H9 (cell line): ENCODE results near the gene KCNK5. TPM values are rescaled to one million over a fixed set of nuclear protein-coding genes. Genes with fewer than 3 reads are reported as not detected.

ENCODE experiments used
- DNase-seq: peaks from one replicate; pipeline ENCODE4 v3.0.0-alpha.2; 2017
- H2AFZ ChIP-seq: one replicate; pipeline ENCODE4 v1.6.1; 2013; ENCODE audit warnings: mild to moderate bottlenecking, low read length, control low read depth, moderate library complexity
- H2AK5ac ChIP-seq: 2 replicates; pipeline ENCODE4 v1.6.1; 2013; ENCODE audit warnings: low read length, control low read depth, mixed read lengths; ENCODE audit not compliant: insufficient read length
- H2BK120ac ChIP-seq: one replicate; pipeline ENCODE4 v1.6.1; 2013; ENCODE audit warnings: low read depth, mild to moderate bottlenecking, low read length, control low read depth, inconsistent platforms; ENCODE audit not compliant: poor library complexity, severe bottlenecking
- H2BK12ac ChIP-seq: 2 replicates; pipeline ENCODE4 v1.6.1; 2013; ENCODE audit warnings: low read length, control low read depth, mixed read lengths, low read depth; ENCODE audit not compliant: insufficient read length
- H2BK15ac ChIP-seq: 2 replicates; pipeline ENCODE4 v1.6.1; 2013; ENCODE audit warnings: low read depth, low read length, control low read depth
- H2BK20ac ChIP-seq: one replicate; pipeline ENCODE4 v1.6.1; 2013; ENCODE audit warnings: low read depth, mild to moderate bottlenecking, low read length, control low read depth, inconsistent platforms; ENCODE audit not compliant: poor library complexity, severe bottlenecking
- H2BK5ac ChIP-seq: 2 replicates; pipeline ENCODE4 v1.6.1; 2013; ENCODE audit warnings: low read length, control low read depth, mixed read lengths; ENCODE audit not compliant: insufficient read length
- H3K14ac ChIP-seq: 2 replicates; pipeline ENCODE4 v1.6.1; 2013; ENCODE audit warnings: low read length, control low read depth; ENCODE audit not compliant: insufficient read depth
- H3K18ac ChIP-seq: 2 replicates; pipeline ENCODE4 v1.6.1; 2013; ENCODE audit warnings: low read depth, mild to moderate bottlenecking, mixed read lengths, low read length, control low read depth; ENCODE audit not compliant: insufficient read length
- H3K23ac ChIP-seq: 2 replicates; pipeline ENCODE4 v1.6.1; 2013; ENCODE audit warnings: low read length, control low read depth, mixed read lengths, low read depth; ENCODE audit not compliant: insufficient read length
- H3K23me2 ChIP-seq: 2 replicates; pipeline ENCODE4 v1.6.1; 2013; ENCODE audit warnings: low read depth, mild to moderate bottlenecking, mixed read lengths, low read length, control low read depth; ENCODE audit not compliant: insufficient read length, poor library complexity, severe bottlenecking
- H3K27ac ChIP-seq: 2 replicates; pipeline ENCODE4 v1.5.1; 2013; ENCODE audit warnings: low read length, control low read depth, mixed read lengths, low read depth; ENCODE audit not compliant: insufficient read length
- H3K27me3 ChIP-seq: 2 replicates; pipeline ENCODE4 v1.6.1; 2013; ENCODE audit warnings: low read length, control low read depth, inconsistent platforms; ENCODE audit not compliant: insufficient read depth
- H3K4ac ChIP-seq: 2 replicates; pipeline ENCODE4 v1.6.1; 2013; ENCODE audit warnings: low read depth, mild to moderate bottlenecking, control low read depth, inconsistent platforms, low read length, moderate library complexity
- H3K4me1 ChIP-seq: 2 replicates; pipeline ENCODE4 v1.6.1; 2013; ENCODE audit warnings: low read length, control low read depth, inconsistent platforms; ENCODE audit not compliant: insufficient read depth
- H3K4me2 ChIP-seq: 2 replicates; pipeline ENCODE4 v1.6.1; 2013; ENCODE audit warnings: low read length, control low read depth, mixed read lengths; ENCODE audit not compliant: insufficient read length, insufficient read depth
- H3K56ac ChIP-seq: 2 replicates; pipeline ENCODE4 v1.6.1; 2013; ENCODE audit warnings: low read depth, mild to moderate bottlenecking, mixed read lengths, low read length, control low read depth; ENCODE audit not compliant: insufficient read length
- H3K79me1 ChIP-seq: 2 replicates; pipeline ENCODE4 v1.6.1; 2013; ENCODE audit warnings: low read depth, mild to moderate bottlenecking, moderate library complexity, low read length, control low read depth, inconsistent platforms; ENCODE audit not compliant: insufficient read depth, poor library complexity, severe bottlenecking
- H3K79me2 ChIP-seq: 2 replicates; pipeline ENCODE4 v1.6.1; 2013; ENCODE audit warnings: low read length, control low read depth, inconsistent platforms; ENCODE audit not compliant: insufficient read depth
- H3K9ac ChIP-seq: 2 replicates; pipeline ENCODE4 v1.6.1; 2013; ENCODE audit warnings: low read length, control low read depth, mixed read lengths; ENCODE audit not compliant: insufficient read length; ENCODE audit errors: extremely low read depth
- H3K9me3 ChIP-seq: one replicate; pipeline ENCODE4 v1.6.1; 2013; ENCODE audit warnings: low read depth, low read length, inconsistent platforms; ENCODE audit not compliant: control insufficient read depth
- H3T11ph ChIP-seq: one replicate; pipeline ENCODE4 v1.6.1; 2013; ENCODE audit warnings: mild to moderate bottlenecking, low read length, control low read depth, inconsistent platforms
- H4K20me1 ChIP-seq: one replicate; pipeline ENCODE4 v1.6.1; 2013; ENCODE audit not compliant: control insufficient read depth, insufficient read length, insufficient read depth
- H4K5ac ChIP-seq: 2 replicates; pipeline ENCODE4 v1.6.1; 2013; ENCODE audit warnings: low read depth, mild to moderate bottlenecking, mixed read lengths, low read length, control low read depth; ENCODE audit not compliant: insufficient read length
- H4K8ac ChIP-seq: replicated peaks from 2 replicates; pipeline ENCODE4 v1.6.1; 2013; ENCODE audit warnings: low read length, control low read depth, mixed read lengths, low read depth; ENCODE audit not compliant: insufficient read length
- H4K91ac ChIP-seq: 2 replicates; pipeline ENCODE4 v1.6.1; 2013; ENCODE audit warnings: low read depth, mild to moderate bottlenecking, moderate library complexity, mixed read lengths, low read length, control low read depth; ENCODE audit not compliant: insufficient read length
- H3K27ac Mint-ChIP-seq, 3 experiments: 2 replicates in 2 of 3; 3 replicates in 1 of 3; pipeline ENCODE4 v1.8.0; 2020 to 2021; ENCODE audit warnings: mixed read lengths in 3 of 3, mild to moderate bottlenecking in 1 of 3, moderate library complexity in 1 of 3
- H3K27me3 Mint-ChIP-seq: 2 replicates; pipeline ENCODE4 v1.8.0; 2021; ENCODE audit warnings: low read depth, mild to moderate bottlenecking, moderate library complexity, mixed read lengths
- H3K36me3 Mint-ChIP-seq, 3 experiments: 2 replicates in 2 of 3; 3 replicates in 1 of 3; pipeline ENCODE4 v1.8.0; 2020 to 2021; ENCODE audit warnings: low read depth in 3 of 3, mixed read lengths in 3 of 3; ENCODE audit not compliant: insufficient read depth in 1 of 3
- H3K4me1 Mint-ChIP-seq, 2 experiments: 2 replicates each; pipeline ENCODE4 v1.8.0; 2020; ENCODE audit warnings: mixed read lengths in 2 of 2
- H3K4me3 Mint-ChIP-seq, 2 experiments: 2 replicates in 1 of 2; 3 replicates in 1 of 2; pipeline ENCODE4 v1.8.0; 2020 to 2021; ENCODE audit warnings: mild to moderate bottlenecking in 2 of 2, mixed read lengths in 2 of 2, moderate library complexity in 1 of 2
- H3K9me3 Mint-ChIP-seq, 2 experiments: 2 replicates in 1 of 2; 3 replicates in 1 of 2; pipeline ENCODE4 v1.8.0; 2020; ENCODE audit warnings: mild to moderate bottlenecking in 2 of 2, mixed read lengths in 2 of 2, moderate library complexity in 1 of 2
- WGBS: extraction: QIAGEN DNeasy Blood & Tissue Kit; methylation state at CpG from one replicate; pipeline ENCODE4 v1.1.7; 2013; ENCODE audit warnings: missing lambda C conversion rate, low lambda C conversion rate, mixed read lengths; ENCODE audit not compliant: insufficient read length; ENCODE audit errors: extremely low coverage; 5-methylcytosine and 5-hydroxymethylcytosine counted together
- total RNA-seq: library from RNA; stranded (reverse); gene quantifications from 2 replicates; pipeline ENCODE4 v1.2.1, GENCODE V29; 2021
- TF ChIP-seq, protein P1 (sequence below): fragments of 200-600 bp; sonication (generic); conservative IDR thresholded peaks from 3 replicates; pipeline ENCODE4 v1.8.0; 2021; ENCODE audit warnings: antibody characterized with exemption, mild to moderate bottlenecking

The KCNK5 gene
- total RNA-seq, 1 experiment from 2014 or later = 30.0 TPM

DNA sequence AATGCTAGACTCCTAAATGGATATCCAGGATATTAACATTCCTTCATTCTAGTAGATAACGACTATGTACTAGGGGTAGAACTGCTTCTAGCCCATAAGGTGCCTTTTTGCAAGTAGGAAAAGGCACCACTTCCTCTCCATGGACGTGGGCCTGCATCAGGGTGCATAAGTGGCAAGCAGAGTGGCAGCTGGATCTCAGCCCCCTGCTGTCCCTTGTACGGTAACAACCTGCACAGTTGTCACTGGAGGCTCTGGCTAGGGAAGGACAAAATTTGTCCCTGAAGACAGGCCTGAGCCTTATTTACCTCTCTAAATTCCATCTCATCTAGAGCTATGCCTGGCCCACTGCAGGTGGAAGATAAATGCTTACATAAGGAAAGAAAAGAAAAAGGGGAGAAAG, 71.8 kb downstream of the KCNK5 start:
- Histone ChIP-seq H4K20me1 (no peaks in the 10 kb centered on the region), H3K4ac (no peak overlapping the region), H2AK5ac (no peak overlapping the region), H2BK120ac (no peak overlapping the region), H3K9me3 (no peaks in the 10 kb centered on the region), H3K18ac (no peak overlapping the region), H2BK15ac (no peak overlapping the region), H2BK5ac (no peak overlapping the region), H3K23ac (no peak overlapping the region), H2AFZ (no peak overlapping the region), H3K79me1 (no peaks in the 10 kb centered on the region), H3K4me2 (no peak overlapping the region), H3K79me2 (no peaks in the 10 kb centered on the region), H4K8ac (no peak overlapping the region), H3T11ph (no peak overlapping the region), H3K9ac (no peak overlapping the region), H3K4me1 (no peaks in the 10 kb centered on the region), H2BK12ac (no peak overlapping the region), H3K56ac (no peak overlapping the region), H4K91ac (no peak overlapping the region), H3K27me3 (no peaks in the 10 kb centered on the region), H4K5ac (no peak overlapping the region), H2BK20ac (no peak overlapping the region), H3K27ac (no peak overlapping the region), H3K14ac (no peak overlapping the region), H3K23me2 (no peaks in the 10 kb centered on the region)
- DNase-seq = no peak
- Mint-ChIP-seq H3K9me3 (peaks cover 9 to 12% of the 10 kb centered on the region in 2 experiments), H3K27me3 (peaks cover 3% of the 10 kb centered on the region; the same call in 1 of the 2 replicates), H3K27ac (no peak overlapping the region), H3K36me3 (peaks cover 4 to 9% (median 6%) of the 10 kb centered on the region in 3 experiments; a peak in 5 of 7 replicates), H3K4me3 (no peak overlapping the region), H3K4me1 (peaks cover 2 to 6% of the 10 kb centered on the region in 2 experiments; a peak in 2 of 4 replicates)
- TF ChIP-seq, protein P1, sequence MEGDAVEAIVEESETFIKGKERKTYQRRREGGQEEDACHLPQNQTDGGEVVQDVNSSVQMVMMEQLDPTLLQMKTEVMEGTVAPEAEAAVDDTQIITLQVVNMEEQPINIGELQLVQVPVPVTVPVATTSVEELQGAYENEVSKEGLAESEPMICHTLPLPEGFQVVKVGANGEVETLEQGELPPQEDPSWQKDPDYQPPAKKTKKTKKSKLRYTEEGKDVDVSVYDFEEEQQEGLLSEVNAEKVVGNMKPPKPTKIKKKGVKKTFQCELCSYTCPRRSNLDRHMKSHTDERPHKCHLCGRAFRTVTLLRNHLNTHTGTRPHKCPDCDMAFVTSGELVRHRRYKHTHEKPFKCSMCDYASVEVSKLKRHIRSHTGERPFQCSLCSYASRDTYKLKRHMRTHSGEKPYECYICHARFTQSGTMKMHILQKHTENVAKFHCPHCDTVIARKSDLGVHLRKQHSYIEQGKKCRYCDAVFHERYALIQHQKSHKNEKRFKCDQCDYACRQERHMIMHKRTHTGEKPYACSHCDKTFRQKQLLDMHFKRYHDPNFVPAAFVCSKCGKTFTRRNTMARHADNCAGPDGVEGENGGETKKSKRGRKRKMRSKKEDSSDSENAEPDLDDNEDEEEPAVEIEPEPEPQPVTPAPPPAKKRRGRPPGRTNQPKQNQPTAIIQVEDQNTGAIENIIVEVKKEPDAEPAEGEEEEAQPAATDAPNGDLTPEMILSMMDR = no peak
- no CpG with 5 or more reads among the region's 3 CpGs for WGBS
